ENCODE data around the gene MAPK7. TPM values are rescaled to one million over a fixed set of nuclear protein-coding genes. Genes with fewer than 3 reads are reported as not detected.

Gene MAPK7
- total RNA-seq, 1 experiment from 2014 or later: 14.5 TPM

DNA sequence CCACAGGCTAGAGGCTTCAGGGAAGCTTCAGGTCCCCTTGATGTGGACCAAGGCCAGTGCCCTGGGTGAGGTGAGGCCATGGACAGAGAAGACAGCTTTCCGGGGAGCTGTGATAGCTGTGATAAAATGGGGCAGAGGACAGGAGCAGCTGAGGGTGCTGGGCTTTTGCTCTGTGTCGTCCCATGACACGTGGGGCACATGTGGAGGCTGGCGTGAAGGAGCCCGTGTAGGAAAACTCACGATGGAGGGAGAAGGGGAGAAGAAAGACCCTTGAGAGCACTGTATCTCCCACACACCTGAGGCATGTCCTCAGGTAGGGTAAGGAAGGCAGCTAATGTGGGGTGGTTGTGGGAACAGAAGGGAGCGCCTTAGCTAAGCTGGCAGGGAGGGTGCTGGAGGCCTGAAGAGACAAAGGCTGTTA is 37.1 kb upstream of the MAPK7 start:
- no peak for DNase-seq (ENCODE audit: unreplicated experiment)
- no TSS peak for BruUV-seq (replicated peaks)
- Mint-ChIP-seq H3K4me3 (ENCODE audit: unreplicated experiment) (no peak overlapping the region), H3K27ac (ENCODE audit: low read depth, unreplicated experiment) (no peak overlapping the region), H3K27me3 (ENCODE audit: insufficient read depth, unreplicated experiment) (no peaks in the 10 kb centered on the region), H3K36me3 (ENCODE audit: insufficient read depth, unreplicated experiment) (peaks cover 12% of the 10 kb centered on the region), H3K4me1 (ENCODE audit: insufficient read depth, unreplicated experiment) (peaks cover 10% of the 10 kb centered on the region), H3K9me3 (ENCODE audit: unreplicated experiment) (no peaks in the 10 kb centered on the region)
- TF ChIP-seq, protein P1, sequence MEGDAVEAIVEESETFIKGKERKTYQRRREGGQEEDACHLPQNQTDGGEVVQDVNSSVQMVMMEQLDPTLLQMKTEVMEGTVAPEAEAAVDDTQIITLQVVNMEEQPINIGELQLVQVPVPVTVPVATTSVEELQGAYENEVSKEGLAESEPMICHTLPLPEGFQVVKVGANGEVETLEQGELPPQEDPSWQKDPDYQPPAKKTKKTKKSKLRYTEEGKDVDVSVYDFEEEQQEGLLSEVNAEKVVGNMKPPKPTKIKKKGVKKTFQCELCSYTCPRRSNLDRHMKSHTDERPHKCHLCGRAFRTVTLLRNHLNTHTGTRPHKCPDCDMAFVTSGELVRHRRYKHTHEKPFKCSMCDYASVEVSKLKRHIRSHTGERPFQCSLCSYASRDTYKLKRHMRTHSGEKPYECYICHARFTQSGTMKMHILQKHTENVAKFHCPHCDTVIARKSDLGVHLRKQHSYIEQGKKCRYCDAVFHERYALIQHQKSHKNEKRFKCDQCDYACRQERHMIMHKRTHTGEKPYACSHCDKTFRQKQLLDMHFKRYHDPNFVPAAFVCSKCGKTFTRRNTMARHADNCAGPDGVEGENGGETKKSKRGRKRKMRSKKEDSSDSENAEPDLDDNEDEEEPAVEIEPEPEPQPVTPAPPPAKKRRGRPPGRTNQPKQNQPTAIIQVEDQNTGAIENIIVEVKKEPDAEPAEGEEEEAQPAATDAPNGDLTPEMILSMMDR (IDR thresholded peaks at IDR 0.05; ENCODE audit: unreplicated experiment): no peak
- intact Hi-C loops (cut with micrococcal nuclease): no loop called here
- POLR2A ChIA-PET: interaction anchor here (0.6 to 1.2 kb wide), 3 partner anchors 13 to 1424 kb away, joined by 3 read pairs; no protein-coding TSS in a partner anchor
- CTCF ChIA-PET: interaction anchor here (0.8 to 1.7 kb wide), 2 partner anchors 8 to 22 kb away, joined by 3 read pairs; partner anchors contain the start of gene B9D1

GRCh38 chr17:19341641-19342610 is 36.4 kb upstream of the MAPK7 start:
- Mint-ChIP-seq H3K4me1 (ENCODE audit: insufficient read depth, unreplicated experiment) (peaks cover 16% of the 10 kb centered on the region), H3K9me3 (ENCODE audit: unreplicated experiment) (no peaks in the 10 kb centered on the region), H3K27me3 (ENCODE audit: insufficient read depth, unreplicated experiment) (no peaks in the 10 kb centered on the region), H3K4me3 (ENCODE audit: unreplicated experiment) (no peak overlapping the region), H3K27ac (ENCODE audit: low read depth, unreplicated experiment) (no peak overlapping the region), H3K36me3 (ENCODE audit: insufficient read depth, unreplicated experiment) (peaks cover 12% of the 10 kb centered on the region)
- intact Hi-C loops (cut with micrococcal nuclease): no loop called here
- POLR2A ChIA-PET: interaction anchor here (0.6 to 1.2 kb wide), 3 partner anchors 13 to 20 kb away, joined by 3 read pairs; no protein-coding TSS in a partner anchor
- DNase-seq (ENCODE audit: unreplicated experiment): no peak
- BruUV-seq (replicated peaks): no TSS peak
- TF ChIP-seq, protein P1 (IDR thresholded peaks at IDR 0.05; ENCODE audit: unreplicated experiment): no peak
- CTCF ChIA-PET: interaction anchor here (1.7 kb wide), 1 partner anchor 21 kb away, joined by 3 read pairs; the partner anchor contains the start of gene B9D1

- no peak overlapping the region for H3K4me3 Mint-ChIP-seq (ENCODE audit: unreplicated experiment)
- POLR2A ChIA-PET: interaction anchor here (0.9 kb wide), 2 partner anchors 19 to 36 kb away, joined by 3 read pairs; partner anchors contain the start of gene MAPK7
- H3K4me1 Mint-ChIP-seq (ENCODE audit: insufficient read depth, unreplicated experiment): peaks cover 19% of the 10 kb centered on the region
- H3K27me3 Mint-ChIP-seq (ENCODE audit: insufficient read depth, unreplicated experiment): no peaks in the 10 kb centered on the region
- CTCF ChIA-PET: interaction anchor here (0.6 kb wide), 1 partner anchor 20 kb away, joined by 3 read pairs; the partner anchor contains the start of gene B9D1
- intact Hi-C loops (cut with micrococcal nuclease): no loop called here
- BruUV-seq (replicated peaks): no TSS peak
- no peak overlapping the region for H3K27ac Mint-ChIP-seq (ENCODE audit: low read depth, unreplicated experiment)
- DNase-seq (ENCODE audit: unreplicated experiment): no peak
- no peaks in the 10 kb centered on the region for H3K9me3 Mint-ChIP-seq (ENCODE audit: unreplicated experiment)
- TF ChIP-seq, protein P1 (IDR thresholded peaks at IDR 0.05; ENCODE audit: unreplicated experiment): no peak
- H3K36me3 Mint-ChIP-seq (ENCODE audit: insufficient read depth, unreplicated experiment): peaks cover 12% of the 10 kb centered on the region
Observed at GRCh38 chr17:19342611-19343255, 35.6 kb upstream of the MAPK7 start.

- intact Hi-C loops (cut with micrococcal nuclease): no loop called here
- POLR2A ChIA-PET: interaction anchor here (0.9 kb wide), 2 partner anchors 18 to 35 kb away, joined by 3 read pairs; partner anchors contain the start of gene MAPK7
- TF ChIP-seq, protein P1 (IDR thresholded peaks at IDR 0.05; ENCODE audit: unreplicated experiment): no peak
- Mint-ChIP-seq H3K36me3 (ENCODE audit: insufficient read depth, unreplicated experiment) (peaks cover 12% of the 10 kb centered on the region), H3K4me1 (ENCODE audit: insufficient read depth, unreplicated experiment) (peaks cover 19% of the 10 kb centered on the region), H3K4me3 (ENCODE audit: unreplicated experiment) (no peak overlapping the region), H3K27ac (ENCODE audit: low read depth, unreplicated experiment) (no peak overlapping the region), H3K9me3 (ENCODE audit: unreplicated experiment) (no peaks in the 10 kb centered on the region), H3K27me3 (ENCODE audit: insufficient read depth, unreplicated experiment) (no peaks in the 10 kb centered on the region)
- no TSS peak for BruUV-seq (replicated peaks)
- CTCF ChIA-PET: interaction anchor here (0.6 kb wide), 1 partner anchor 19 kb away, joined by 3 read pairs; the partner anchor contains the start of gene B9D1
- no peak for DNase-seq (ENCODE audit: unreplicated experiment)
Observed at GRCh38 chr17:19343256-19343630, 35.1 kb upstream of the MAPK7 start.

Measured in MCF 10A (cell line).